ENCODE results near the gene SUPT20H. TPM values are rescaled to one million over a fixed set of nuclear protein-coding genes. Genes with fewer than 3 reads are reported as not detected.

Gene SUPT20H
- total RNA-seq, 1 experiment from 2014 or later, result 82.6 TPM

DNA sequence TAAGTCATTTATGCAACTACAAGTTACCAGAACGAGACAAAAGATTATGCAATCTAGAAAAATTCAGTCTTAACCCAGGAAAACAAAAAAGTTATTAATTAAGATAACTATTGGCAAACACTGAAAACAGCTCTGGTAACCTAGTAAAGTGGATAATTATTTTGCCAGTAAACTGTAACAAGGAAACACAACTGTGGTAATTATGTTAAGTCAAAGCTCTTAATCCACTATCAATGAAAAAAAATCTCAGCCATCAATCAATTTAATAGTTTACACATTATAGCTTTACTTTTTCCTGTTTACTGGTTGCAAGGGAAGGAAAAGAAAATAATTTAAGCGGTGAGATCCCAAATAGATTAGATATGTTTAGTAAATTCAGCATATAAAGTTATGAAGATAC, 47.7 kb downstream of the SUPT20H start:
- Histone ChIP-seq H3K27me3 (replicated peaks; ENCODE audit: insufficient read depth, low read depth, low read length, poor library complexity) (no peaks in the 10 kb centered on the region), H3K4me3 (ENCODE audit: low read depth, low read length, poor library complexity, severe bottlenecking) (no peak overlapping the region), H3K27ac (ENCODE audit: low read depth, low read length, poor library complexity, severe bottlenecking) (peak overlapping the region; percentile 52), H3K4me1 (ENCODE audit: insufficient read depth, low read length, poor library complexity, severe bottlenecking) (peaks cover 37% of the 10 kb centered on the region), H3K9me3 (ENCODE audit: low read depth, low read length, poor library complexity, severe bottlenecking) (peaks cover 6% of the 10 kb centered on the region), H3K36me3 (ENCODE audit: insufficient read depth, low read length, poor library complexity, severe bottlenecking) (peaks cover 67% of the 10 kb centered on the region)
- intact Hi-C loops (cut with micrococcal nuclease; ENCODE audit: unreplicated experiment), result no loop called here
- ChIA-PET CTCF (no interaction called here), POLR2A (ENCODE audit: low non-redundant PET) (interaction anchor here (0.9 kb wide), 1 partner anchor 10 kb away, joined by 3 read pairs; no protein-coding TSS in a partner anchor)
- DNase-seq (ENCODE audit: low spot score), result peak; percentile 78
- no TSS peak for BruUV-seq (replicated peaks)
- no peak for TF ChIP-seq EZH2 (IDR thresholded peaks at IDR 0.05; ENCODE audit: borderline replicate concordance, low read depth, low read length, poor library complexity, severe bottlenecking)
- TF ChIP-seq, protein P1, sequence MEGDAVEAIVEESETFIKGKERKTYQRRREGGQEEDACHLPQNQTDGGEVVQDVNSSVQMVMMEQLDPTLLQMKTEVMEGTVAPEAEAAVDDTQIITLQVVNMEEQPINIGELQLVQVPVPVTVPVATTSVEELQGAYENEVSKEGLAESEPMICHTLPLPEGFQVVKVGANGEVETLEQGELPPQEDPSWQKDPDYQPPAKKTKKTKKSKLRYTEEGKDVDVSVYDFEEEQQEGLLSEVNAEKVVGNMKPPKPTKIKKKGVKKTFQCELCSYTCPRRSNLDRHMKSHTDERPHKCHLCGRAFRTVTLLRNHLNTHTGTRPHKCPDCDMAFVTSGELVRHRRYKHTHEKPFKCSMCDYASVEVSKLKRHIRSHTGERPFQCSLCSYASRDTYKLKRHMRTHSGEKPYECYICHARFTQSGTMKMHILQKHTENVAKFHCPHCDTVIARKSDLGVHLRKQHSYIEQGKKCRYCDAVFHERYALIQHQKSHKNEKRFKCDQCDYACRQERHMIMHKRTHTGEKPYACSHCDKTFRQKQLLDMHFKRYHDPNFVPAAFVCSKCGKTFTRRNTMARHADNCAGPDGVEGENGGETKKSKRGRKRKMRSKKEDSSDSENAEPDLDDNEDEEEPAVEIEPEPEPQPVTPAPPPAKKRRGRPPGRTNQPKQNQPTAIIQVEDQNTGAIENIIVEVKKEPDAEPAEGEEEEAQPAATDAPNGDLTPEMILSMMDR (conservative IDR thresholded peaks at IDR 0.05; ENCODE audit: low read depth, low read length), result no peak

DNA sequence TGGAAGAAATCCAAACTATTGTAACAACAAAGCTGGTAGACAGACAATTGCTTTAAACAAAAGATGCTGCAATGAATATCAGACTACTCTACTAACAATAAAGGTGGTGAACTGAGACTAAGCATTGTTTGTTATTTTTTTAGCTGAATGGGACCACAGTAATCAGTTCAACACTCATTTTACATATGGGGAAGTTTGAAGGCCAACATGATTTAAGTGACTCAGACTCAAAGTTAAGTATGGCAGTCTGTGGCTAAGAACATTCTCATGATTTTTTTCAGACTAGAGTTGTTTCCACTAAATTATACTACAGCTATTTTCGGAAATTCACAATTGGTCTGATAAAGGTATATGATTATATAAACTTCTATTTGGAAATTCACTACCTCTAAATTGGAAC, 48.5 kb downstream of the SUPT20H start:
- Histone ChIP-seq H3K27me3 (replicated peaks; ENCODE audit: insufficient read depth, low read depth, low read length, poor library complexity) (no peaks in the 10 kb centered on the region), H3K27ac (ENCODE audit: low read depth, low read length, poor library complexity, severe bottlenecking) (peak overlapping the region; percentile 52), H3K36me3 (ENCODE audit: insufficient read depth, low read length, poor library complexity, severe bottlenecking) (peaks cover 68% of the 10 kb centered on the region), H3K4me3 (ENCODE audit: low read depth, low read length, poor library complexity, severe bottlenecking) (no peak overlapping the region), H3K9me3 (ENCODE audit: low read depth, low read length, poor library complexity, severe bottlenecking) (peaks cover 6% of the 10 kb centered on the region), H3K4me1 (ENCODE audit: insufficient read depth, low read length, poor library complexity, severe bottlenecking) (peaks cover 37% of the 10 kb centered on the region)
- ChIA-PET POLR2A (ENCODE audit: low non-redundant PET) (interaction anchor here (0.5 to 0.9 kb wide), 2 partner anchors 9 to 11 kb away, joined by 3 to 19 read pairs; no protein-coding TSS in a partner anchor), CTCF (no interaction called here)
- DNase-seq (ENCODE audit: low spot score), result no peak
- intact Hi-C loops (cut with micrococcal nuclease; ENCODE audit: unreplicated experiment), result no loop called here
- no TSS peak for BruUV-seq (replicated peaks)
- TF ChIP-seq EZH2 (IDR thresholded peaks at IDR 0.05; ENCODE audit: borderline replicate concordance, low read depth, low read length, poor library complexity, severe bottlenecking), result no peak
- TF ChIP-seq, protein P1 (conservative IDR thresholded peaks at IDR 0.05; ENCODE audit: low read depth, low read length), result no peak

DNA sequence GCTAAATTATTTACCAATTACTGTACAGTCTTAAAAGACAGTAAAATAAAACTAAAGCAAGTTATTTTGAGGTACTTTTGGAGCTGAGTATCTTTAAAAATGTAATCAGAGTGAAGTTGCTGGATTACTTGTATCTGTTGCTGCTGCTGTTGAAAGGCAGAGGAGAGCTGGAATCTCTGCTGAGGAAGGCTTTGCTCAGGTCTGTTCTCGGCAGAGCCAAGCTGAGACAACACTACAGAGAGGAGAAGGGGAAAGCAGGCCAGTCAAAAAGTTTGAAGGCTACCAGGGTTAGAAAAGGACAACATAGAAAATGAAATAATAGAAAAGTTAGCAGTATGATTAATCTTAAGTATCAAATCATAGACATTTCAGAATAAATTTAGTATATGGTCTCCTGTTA, 49.1 kb downstream of the SUPT20H start:
- CTCF ChIA-PET, result no interaction called here
- intact Hi-C loops (cut with micrococcal nuclease; ENCODE audit: unreplicated experiment), result no loop called here

More for the DNA sequence above, 49.1 kb downstream of the SUPT20H start:
- peaks cover 37% of the 10 kb centered on the region for H3K4me1 ChIP-seq (ENCODE audit: insufficient read depth, low read length, poor library complexity, severe bottlenecking)
- DNase-seq (ENCODE audit: low spot score), result no peak
- POLR2A ChIA-PET (ENCODE audit: low non-redundant PET), result interaction anchor here (0.5 to 0.6 kb wide), 2 partner anchors 10 to 530 kb away, joined by 3 to 19 read pairs; no protein-coding TSS in a partner anchor
- peaks cover 4% of the 10 kb centered on the region for H3K9me3 ChIP-seq (ENCODE audit: low read depth, low read length, poor library complexity, severe bottlenecking)
- BruUV-seq (replicated peaks), result no TSS peak
- no peaks in the 10 kb centered on the region for H3K27me3 ChIP-seq (replicated peaks; ENCODE audit: insufficient read depth, low read depth, low read length, poor library complexity)
- H3K27ac ChIP-seq (ENCODE audit: low read depth, low read length, poor library complexity, severe bottlenecking), result peak overlapping the region; percentile 52
- no peak for TF ChIP-seq EZH2 (IDR thresholded peaks at IDR 0.05; ENCODE audit: borderline replicate concordance, low read depth, low read length, poor library complexity, severe bottlenecking)
- TF ChIP-seq, protein P1 (conservative IDR thresholded peaks at IDR 0.05; ENCODE audit: low read depth, low read length), result no peak
- no peak overlapping the region for H3K4me3 ChIP-seq (ENCODE audit: low read depth, low read length, poor library complexity, severe bottlenecking)
- peaks cover 67% of the 10 kb centered on the region for H3K36me3 ChIP-seq (ENCODE audit: insufficient read depth, low read length, poor library complexity, severe bottlenecking)

Data from A673 (cell line).